GM13977 (cell line): ENCODE data around the gene FAM50A.
"Not testable (repeated sequence)": the region's sequence is repeated elsewhere in the genome, so short reads cannot be mapped to it uniquely, and the experiment has no call there.

Source experiments
- DNase-seq: peaks from one replicate; pipeline ENCODE4 v3.0.0; 2012; ENCODE audit warnings: low spot score
- in situ Hi-C: fragments of 300-500 bp; cut with MboI; formaldehyde crosslinking; loops from one replicate; pipeline ENCODE4 v1.12.0; 2022; ENCODE audit warnings: low sequenced_read_pairs, low pct_unique_long_range_greater_than_20kb, mixed read lengths, inconsistent platforms; ENCODE audit not compliant: unreplicated experiment
- TF ChIP-seq, protein P1 (sequence below): IDR thresholded peaks from 2 replicates; pipeline ENCODE4 v1.5.1; 2012; ENCODE audit warnings: mild to moderate bottlenecking, control low read depth; ENCODE audit not compliant: insufficient read depth; ENCODE audit errors: extremely low read depth, missing control alignments

The FAM50A gene

DNA sequence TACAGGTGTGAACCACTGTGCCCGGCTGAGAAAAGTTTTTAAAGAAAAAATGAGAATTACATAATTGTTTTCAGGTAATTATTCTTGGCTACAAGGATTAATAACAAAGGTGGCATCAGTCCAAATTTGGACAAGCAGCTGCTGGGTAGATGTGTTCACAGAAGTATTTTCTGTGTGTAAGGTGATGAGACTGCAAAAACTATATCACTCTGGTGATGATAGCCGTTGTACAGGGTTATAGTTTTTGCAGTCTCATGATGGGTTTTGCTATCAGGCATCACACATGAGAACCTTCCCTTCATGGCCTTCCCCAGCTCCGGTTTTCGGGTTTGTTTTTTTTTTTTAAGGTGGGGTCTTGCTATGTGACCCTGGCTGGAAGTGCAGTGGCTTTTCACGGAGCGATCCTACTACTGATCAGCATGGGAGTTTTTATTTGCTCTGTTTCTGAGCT lies 51.6 kb downstream of the FAM50A start:
- TF ChIP-seq, protein P1, sequence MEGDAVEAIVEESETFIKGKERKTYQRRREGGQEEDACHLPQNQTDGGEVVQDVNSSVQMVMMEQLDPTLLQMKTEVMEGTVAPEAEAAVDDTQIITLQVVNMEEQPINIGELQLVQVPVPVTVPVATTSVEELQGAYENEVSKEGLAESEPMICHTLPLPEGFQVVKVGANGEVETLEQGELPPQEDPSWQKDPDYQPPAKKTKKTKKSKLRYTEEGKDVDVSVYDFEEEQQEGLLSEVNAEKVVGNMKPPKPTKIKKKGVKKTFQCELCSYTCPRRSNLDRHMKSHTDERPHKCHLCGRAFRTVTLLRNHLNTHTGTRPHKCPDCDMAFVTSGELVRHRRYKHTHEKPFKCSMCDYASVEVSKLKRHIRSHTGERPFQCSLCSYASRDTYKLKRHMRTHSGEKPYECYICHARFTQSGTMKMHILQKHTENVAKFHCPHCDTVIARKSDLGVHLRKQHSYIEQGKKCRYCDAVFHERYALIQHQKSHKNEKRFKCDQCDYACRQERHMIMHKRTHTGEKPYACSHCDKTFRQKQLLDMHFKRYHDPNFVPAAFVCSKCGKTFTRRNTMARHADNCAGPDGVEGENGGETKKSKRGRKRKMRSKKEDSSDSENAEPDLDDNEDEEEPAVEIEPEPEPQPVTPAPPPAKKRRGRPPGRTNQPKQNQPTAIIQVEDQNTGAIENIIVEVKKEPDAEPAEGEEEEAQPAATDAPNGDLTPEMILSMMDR, result no peak
- DNase-seq, result no peak
- in situ Hi-C loops, result no loop called here

DNA sequence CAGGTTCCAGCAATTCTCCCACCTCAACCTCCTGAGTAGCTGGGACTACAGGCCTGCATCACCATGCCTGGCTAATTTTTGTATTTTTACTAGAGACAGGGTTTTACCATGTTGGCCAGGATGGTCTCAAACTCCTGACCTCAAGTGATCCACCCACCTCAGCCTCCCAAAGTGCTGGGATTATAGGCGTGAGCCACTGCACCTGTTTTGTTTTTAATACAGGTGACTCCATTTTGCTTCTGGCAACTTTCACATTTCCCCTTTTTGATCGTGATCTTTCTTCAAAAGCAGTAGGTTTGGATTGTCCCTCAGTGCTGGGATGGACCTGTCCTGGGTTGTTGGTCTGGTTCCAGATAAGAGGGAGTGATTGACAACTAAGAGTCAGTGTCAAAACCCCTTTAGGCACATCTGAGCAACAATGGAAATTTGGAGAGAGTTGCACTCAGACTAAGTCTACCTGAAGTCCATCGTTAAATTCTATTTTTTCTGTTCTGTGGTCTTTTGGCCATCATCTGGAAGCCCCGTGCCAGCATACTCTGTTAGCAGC lies 52.7 kb downstream of the FAM50A start:
- DNase-seq, in situ Hi-C loops: not testable (repeated sequence)
